ENCODE data around the gene SLC2A11.

GRCh38 chr22:23922921-23923320 is 65.2 kb downstream of the SLC2A11 start:
- TF ChIP-seq, protein P1, sequence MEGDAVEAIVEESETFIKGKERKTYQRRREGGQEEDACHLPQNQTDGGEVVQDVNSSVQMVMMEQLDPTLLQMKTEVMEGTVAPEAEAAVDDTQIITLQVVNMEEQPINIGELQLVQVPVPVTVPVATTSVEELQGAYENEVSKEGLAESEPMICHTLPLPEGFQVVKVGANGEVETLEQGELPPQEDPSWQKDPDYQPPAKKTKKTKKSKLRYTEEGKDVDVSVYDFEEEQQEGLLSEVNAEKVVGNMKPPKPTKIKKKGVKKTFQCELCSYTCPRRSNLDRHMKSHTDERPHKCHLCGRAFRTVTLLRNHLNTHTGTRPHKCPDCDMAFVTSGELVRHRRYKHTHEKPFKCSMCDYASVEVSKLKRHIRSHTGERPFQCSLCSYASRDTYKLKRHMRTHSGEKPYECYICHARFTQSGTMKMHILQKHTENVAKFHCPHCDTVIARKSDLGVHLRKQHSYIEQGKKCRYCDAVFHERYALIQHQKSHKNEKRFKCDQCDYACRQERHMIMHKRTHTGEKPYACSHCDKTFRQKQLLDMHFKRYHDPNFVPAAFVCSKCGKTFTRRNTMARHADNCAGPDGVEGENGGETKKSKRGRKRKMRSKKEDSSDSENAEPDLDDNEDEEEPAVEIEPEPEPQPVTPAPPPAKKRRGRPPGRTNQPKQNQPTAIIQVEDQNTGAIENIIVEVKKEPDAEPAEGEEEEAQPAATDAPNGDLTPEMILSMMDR (conservative IDR thresholded peaks at IDR 0.05) = no peak
- TF ChIP-seq EZH2 (IDR thresholded peaks at IDR 0.05; ENCODE audit: low read depth) = no peak
